ENCODE data around the gene IL9.

The IL9 gene

DNA sequence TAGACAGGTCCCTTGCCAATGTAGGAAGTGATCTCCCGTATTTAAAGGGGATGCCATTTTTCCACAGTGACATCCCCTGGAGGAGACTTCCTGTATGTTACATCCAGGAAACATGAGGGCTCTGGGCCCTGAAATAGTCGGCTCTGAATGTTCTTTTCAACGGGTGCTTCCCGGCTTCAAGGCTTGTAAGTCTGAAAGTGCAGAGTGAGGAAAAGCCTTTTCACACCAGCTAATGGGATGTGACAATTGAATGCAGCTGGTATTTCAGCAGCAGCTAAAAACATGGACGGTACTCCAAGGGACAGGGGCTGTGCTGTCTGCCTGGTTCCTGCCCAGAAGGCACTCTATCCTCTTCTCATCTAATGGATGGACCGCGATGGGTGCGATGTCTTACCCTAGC, 1.4 kb downstream of the IL9 start:
- TF ChIP-seq ZBTB7A (IDR thresholded peaks at IDR 0.05; ENCODE audit: low read depth) (no peak), YY1 (IDR thresholded peaks at IDR 0.05; ENCODE audit: low read depth) (no peak), FOXM1 (IDR thresholded peaks at IDR 0.05; ENCODE audit: borderline replicate concordance, low read depth) (no peak), TEAD4 (IDR thresholded peaks at IDR 0.05) (no peak), TCF12 (IDR thresholded peaks at IDR 0.05; ENCODE audit: low read depth) (no peak), RAD21 (IDR thresholded peaks at IDR 0.05; ENCODE audit: low read depth) (no peak), NFIC (IDR thresholded peaks at IDR 0.05) (no peak), CREB1 (IDR thresholded peaks at IDR 0.05; ENCODE audit: low read depth) (no peak), CEBPB (IDR thresholded peaks at IDR 0.05) (no peak), TAF1 (IDR thresholded peaks at IDR 0.05; ENCODE audit: low read depth) (no peak)
- TF ChIP-seq, protein P1, sequence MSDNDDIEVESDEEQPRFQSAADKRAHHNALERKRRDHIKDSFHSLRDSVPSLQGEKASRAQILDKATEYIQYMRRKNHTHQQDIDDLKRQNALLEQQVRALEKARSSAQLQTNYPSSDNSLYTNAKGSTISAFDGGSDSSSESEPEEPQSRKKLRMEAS (IDR thresholded peaks at IDR 0.05): no peak
- TF ChIP-seq, protein P2, sequence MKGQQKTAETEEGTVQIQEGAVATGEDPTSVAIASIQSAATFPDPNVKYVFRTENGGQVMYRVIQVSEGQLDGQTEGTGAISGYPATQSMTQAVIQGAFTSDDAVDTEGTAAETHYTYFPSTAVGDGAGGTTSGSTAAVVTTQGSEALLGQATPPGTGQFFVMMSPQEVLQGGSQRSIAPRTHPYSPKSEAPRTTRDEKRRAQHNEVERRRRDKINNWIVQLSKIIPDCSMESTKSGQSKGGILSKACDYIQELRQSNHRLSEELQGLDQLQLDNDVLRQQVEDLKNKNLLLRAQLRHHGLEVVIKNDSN (IDR thresholded peaks at IDR 0.05): no peak

DNA sequence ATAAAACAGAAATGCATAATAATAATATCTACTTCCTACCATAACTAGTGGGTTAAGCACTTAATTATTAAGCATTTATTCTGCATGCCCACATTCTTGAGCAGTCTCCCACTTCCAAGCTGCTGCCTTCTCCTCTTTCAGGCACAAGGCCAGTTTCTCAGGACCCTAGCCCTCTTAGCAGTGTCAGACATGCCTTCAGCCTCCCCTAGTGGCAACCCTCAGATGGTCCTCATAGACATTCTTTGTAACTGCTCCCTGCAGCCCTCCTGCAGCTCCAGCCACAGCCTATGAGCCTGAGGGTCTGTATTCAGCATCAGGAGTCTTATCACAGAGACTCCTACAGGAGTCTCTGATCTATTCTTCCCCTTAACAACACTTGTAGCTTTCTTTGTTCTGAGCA, 3.9 kb downstream of the IL9 start:
- TF ChIP-seq CEBPB (IDR thresholded peaks at IDR 0.05) (no peak), FOXM1 (IDR thresholded peaks at IDR 0.05; ENCODE audit: borderline replicate concordance, low read depth) (no peak), NFIC (IDR thresholded peaks at IDR 0.05) (no peak), TEAD4 (IDR thresholded peaks at IDR 0.05) (no peak), EP300 (IDR thresholded peaks at IDR 0.05; ENCODE audit: borderline replicate concordance) (no peak), EGR1 (IDR thresholded peaks at IDR 0.05) (no peak), TAF1 (IDR thresholded peaks at IDR 0.05; ENCODE audit: low read depth) (no peak), RAD21 (IDR thresholded peaks at IDR 0.05; ENCODE audit: low read depth) (no peak), TCF12 (IDR thresholded peaks at IDR 0.05; ENCODE audit: low read depth) (no peak), CREB1 (IDR thresholded peaks at IDR 0.05; ENCODE audit: low read depth) (no peak), ZBTB7A (IDR thresholded peaks at IDR 0.05; ENCODE audit: low read depth) (no peak), YY1 (IDR thresholded peaks at IDR 0.05; ENCODE audit: low read depth) (no peak)
- TF ChIP-seq, protein P2 (IDR thresholded peaks at IDR 0.05): no peak
- TF ChIP-seq, protein P3, sequence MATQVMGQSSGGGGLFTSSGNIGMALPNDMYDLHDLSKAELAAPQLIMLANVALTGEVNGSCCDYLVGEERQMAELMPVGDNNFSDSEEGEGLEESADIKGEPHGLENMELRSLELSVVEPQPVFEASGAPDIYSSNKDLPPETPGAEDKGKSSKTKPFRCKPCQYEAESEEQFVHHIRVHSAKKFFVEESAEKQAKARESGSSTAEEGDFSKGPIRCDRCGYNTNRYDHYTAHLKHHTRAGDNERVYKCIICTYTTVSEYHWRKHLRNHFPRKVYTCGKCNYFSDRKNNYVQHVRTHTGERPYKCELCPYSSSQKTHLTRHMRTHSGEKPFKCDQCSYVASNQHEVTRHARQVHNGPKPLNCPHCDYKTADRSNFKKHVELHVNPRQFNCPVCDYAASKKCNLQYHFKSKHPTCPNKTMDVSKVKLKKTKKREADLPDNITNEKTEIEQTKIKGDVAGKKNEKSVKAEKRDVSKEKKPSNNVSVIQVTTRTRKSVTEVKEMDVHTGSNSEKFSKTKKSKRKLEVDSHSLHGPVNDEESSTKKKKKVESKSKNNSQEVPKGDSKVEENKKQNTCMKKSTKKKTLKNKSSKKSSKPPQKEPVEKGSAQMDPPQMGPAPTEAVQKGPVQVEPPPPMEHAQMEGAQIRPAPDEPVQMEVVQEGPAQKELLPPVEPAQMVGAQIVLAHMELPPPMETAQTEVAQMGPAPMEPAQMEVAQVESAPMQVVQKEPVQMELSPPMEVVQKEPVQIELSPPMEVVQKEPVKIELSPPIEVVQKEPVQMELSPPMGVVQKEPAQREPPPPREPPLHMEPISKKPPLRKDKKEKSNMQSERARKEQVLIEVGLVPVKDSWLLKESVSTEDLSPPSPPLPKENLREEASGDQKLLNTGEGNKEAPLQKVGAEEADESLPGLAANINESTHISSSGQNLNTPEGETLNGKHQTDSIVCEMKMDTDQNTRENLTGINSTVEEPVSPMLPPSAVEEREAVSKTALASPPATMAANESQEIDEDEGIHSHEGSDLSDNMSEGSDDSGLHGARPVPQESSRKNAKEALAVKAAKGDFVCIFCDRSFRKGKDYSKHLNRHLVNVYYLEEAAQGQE (IDR thresholded peaks at IDR 0.05; ENCODE audit: low read depth): no peak
- TF ChIP-seq, protein P1 (IDR thresholded peaks at IDR 0.05): no peak

DNA sequence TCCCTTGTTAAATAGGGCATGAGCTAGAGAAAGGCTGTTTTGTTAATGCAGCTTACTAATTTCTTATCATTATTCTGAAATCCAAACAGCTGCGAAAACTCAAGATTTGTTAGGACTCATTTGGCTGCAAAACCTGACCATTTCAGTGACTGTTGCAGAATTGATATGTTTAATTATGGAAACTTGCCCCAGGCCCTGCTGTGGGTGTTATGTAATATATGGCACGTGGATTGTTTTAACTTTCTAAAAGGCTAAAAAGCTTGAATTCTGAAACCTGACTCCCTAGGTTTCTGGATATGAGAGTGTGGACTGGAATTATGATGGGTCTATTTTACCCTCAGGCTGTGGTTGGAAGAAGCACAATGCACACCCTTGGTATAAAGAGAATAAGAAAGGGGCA, 4.4 kb downstream of the IL9 start:
- no peak for TF ChIP-seq RAD21 (IDR thresholded peaks at IDR 0.05; ENCODE audit: low read depth)
- TF ChIP-seq NFIC (IDR thresholded peaks at IDR 0.05): no peak

DNA sequence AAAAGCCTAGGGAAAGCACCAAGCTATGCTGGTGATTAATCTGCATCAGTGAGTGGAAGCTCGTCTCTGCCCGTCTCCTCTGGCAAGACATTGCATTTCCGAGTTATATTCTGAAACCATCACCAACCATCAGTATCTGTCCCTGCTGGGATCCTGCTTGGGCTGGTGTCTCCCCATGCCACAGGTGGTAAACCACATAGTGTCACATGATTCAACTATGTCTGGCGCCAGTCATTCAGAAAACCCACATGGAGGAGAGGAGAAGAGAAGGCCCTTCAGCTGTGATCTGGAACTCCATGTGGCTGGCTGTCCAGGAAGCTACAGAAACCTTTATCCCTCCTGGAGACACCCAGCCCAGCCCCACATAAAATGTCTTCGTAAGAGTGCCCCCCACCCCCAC, 4.8 kb downstream of the IL9 start:
- no peak for TF ChIP-seq EP300 (IDR thresholded peaks at IDR 0.05; ENCODE audit: borderline replicate concordance)
- no peak for TF ChIP-seq TEAD4 (IDR thresholded peaks at IDR 0.05)
- no peak for TF ChIP-seq NFIC (IDR thresholded peaks at IDR 0.05)
- TF ChIP-seq RAD21 (IDR thresholded peaks at IDR 0.05; ENCODE audit: low read depth): no peak
- TF ChIP-seq CEBPB (IDR thresholded peaks at IDR 0.05): no peak
- TF ChIP-seq FOXM1 (IDR thresholded peaks at IDR 0.05; ENCODE audit: borderline replicate concordance, low read depth): no peak
- no peak for TF ChIP-seq TAF1 (IDR thresholded peaks at IDR 0.05; ENCODE audit: low read depth)
- TF ChIP-seq, protein P3 (IDR thresholded peaks at IDR 0.05; ENCODE audit: low read depth): no peak
- TF ChIP-seq YY1 (IDR thresholded peaks at IDR 0.05; ENCODE audit: low read depth): no peak
- TF ChIP-seq EGR1 (IDR thresholded peaks at IDR 0.05): no peak
- TF ChIP-seq, protein P1 (IDR thresholded peaks at IDR 0.05): no peak
- TF ChIP-seq TCF12 (IDR thresholded peaks at IDR 0.05; ENCODE audit: low read depth): no peak
- TF ChIP-seq CREB1 (IDR thresholded peaks at IDR 0.05; ENCODE audit: low read depth): no peak
- no peak for TF ChIP-seq ZBTB7A (IDR thresholded peaks at IDR 0.05; ENCODE audit: low read depth)
- TF ChIP-seq, protein P2 (IDR thresholded peaks at IDR 0.05): no peak

DNA sequence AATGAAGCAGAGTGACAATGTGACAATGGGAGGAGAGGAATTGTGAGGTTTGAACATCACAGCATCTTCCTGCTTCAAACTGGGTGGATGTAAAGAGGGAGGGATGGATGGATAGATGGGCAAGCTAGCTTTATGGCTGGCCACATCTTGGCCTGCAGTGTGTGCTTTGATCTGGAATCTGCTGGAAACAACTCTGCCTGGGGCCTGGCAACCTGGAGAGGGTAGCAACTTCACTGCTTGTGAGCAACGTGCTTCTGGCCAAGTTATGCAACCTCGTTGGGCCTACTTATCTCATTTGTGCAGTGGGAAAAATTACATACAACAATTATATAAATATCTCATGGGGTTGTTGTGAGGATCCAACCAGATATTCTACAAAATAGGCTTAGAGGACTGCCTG, 5.3 kb downstream of the IL9 start:
- TF ChIP-seq, protein P1 (IDR thresholded peaks at IDR 0.05): no peak
- no peak for TF ChIP-seq CREB1 (IDR thresholded peaks at IDR 0.05; ENCODE audit: low read depth)
- TF ChIP-seq ZBTB7A (IDR thresholded peaks at IDR 0.05; ENCODE audit: low read depth): no peak
- no peak for TF ChIP-seq EP300 (IDR thresholded peaks at IDR 0.05; ENCODE audit: borderline replicate concordance)
- TF ChIP-seq FOXM1 (IDR thresholded peaks at IDR 0.05; ENCODE audit: borderline replicate concordance, low read depth): no peak
- TF ChIP-seq, protein P3 (IDR thresholded peaks at IDR 0.05; ENCODE audit: low read depth): no peak
- TF ChIP-seq TAF1 (IDR thresholded peaks at IDR 0.05; ENCODE audit: low read depth): no peak
- no peak for TF ChIP-seq YY1 (IDR thresholded peaks at IDR 0.05; ENCODE audit: low read depth)
- TF ChIP-seq CEBPB (IDR thresholded peaks at IDR 0.05): no peak
- TF ChIP-seq, protein P2 (IDR thresholded peaks at IDR 0.05): no peak
- TF ChIP-seq NFIC (IDR thresholded peaks at IDR 0.05): no peak
- TF ChIP-seq RAD21 (IDR thresholded peaks at IDR 0.05; ENCODE audit: low read depth): no peak
- TF ChIP-seq TEAD4 (IDR thresholded peaks at IDR 0.05): no peak
- no peak for TF ChIP-seq TCF12 (IDR thresholded peaks at IDR 0.05; ENCODE audit: low read depth)
- no peak for TF ChIP-seq EGR1 (IDR thresholded peaks at IDR 0.05)

Measured in Ishikawa (cell line).